ENCODE measurements around the gene WBP2.

DNA sequence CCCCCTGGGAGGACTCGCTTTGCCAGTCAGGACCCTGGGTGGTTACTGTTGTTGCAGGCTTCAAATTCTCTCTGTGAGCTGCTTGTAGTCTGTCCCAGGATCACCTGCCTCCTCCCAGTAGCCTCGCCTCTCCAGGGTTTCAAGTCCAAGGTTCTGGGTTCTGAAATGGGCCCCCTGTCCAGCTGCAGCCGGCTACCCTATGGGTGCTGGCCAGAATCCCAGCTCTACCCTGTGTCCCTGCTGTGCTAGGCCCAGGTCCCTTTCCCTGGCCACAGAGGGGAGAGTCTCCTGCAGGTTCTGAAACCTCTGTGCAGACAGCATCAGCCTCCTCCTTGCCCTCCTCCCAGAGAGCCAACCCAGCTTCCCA is 32.4 kb downstream of the WBP2 start:
- TF ChIP-seq POLR2AphosphoS5 (IDR thresholded peaks at IDR 0.05; ENCODE audit: low read depth, low read length) (no peak), CTCF (IDR thresholded peaks at IDR 0.05 in 2 of 3, conservative IDR thresholded peaks at IDR 0.05 in 1 of 3; ENCODE audit: borderline replicate concordance in 1 of 3, insufficient read depth in 1 of 3, low read depth in 2 of 3, low read length in 2 of 3) (no peak), MAX (IDR thresholded peaks at IDR 0.05) (no peak), ZBTB33 (IDR thresholded peaks at IDR 0.05; ENCODE audit: extremely low read depth, insufficient replicate concordance, low read length) (no peak), CBX3 (IDR thresholded peaks at IDR 0.05; ENCODE audit: low read depth) (no peak)

All from HCT116 (cell line).